ENCODE results near the gene CLCNKB.

The CLCNKB gene

DNA sequence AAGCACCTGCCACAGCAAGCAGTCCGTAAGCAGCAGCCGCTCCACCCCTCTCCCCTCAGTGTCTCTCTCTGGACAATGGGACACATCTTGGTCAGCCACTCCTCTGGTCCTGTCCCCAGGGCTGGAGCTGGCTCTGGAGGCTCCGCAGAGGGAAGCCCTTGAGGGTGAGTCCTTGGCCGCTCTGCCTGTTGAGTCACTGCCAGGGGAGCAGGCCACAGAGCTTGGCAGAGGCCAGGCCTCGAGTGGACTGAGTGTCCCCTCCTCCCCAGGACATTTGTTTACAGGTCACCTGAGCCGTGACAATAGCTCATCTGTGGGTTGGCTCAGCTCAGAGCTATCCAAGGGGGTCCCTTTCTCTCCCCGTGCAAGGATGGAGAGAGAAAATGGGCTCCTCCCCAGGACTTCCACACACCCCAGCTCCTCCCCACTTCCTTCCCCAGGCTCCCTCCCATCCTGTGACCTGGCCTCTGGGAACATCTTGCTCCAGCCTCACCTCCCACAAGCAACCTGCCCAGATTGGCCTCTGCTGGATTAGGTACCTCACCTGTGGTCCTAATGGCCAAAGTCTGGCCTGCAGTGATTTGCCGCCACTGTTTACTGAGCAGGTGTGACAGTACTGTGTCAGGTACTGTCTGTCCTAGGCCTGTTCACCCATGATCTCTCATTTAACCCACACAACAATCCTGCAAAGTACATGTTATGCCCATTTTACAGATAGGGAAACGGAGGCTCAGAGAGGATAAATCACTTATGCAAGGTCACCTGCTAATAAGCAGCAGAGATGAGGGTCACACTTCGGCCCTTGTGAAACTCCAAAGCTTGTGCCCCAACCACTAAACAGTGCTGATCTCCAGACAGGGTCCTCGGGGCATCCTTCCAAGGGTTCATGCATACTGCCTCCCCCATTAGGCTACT lies 25.0 kb downstream of the CLCNKB start (continued):
- TF ChIP-seq TOX (CRISPR knock-in tag; IDR thresholded peaks at IDR 0.05; ENCODE audit: borderline replicate concordance) (no peak), PPARA (CRISPR knock-in tag; IDR thresholded peaks at IDR 0.05; ENCODE audit: borderline replicate concordance) (no peak), ZFP30 (CRISPR knock-in tag; IDR thresholded peaks at IDR 0.05) (no peak), TCF4 (CRISPR knock-in tag; IDR thresholded peaks at IDR 0.05; ENCODE audit: borderline replicate concordance) (no peak), ZFP3 (CRISPR knock-in tag; IDR thresholded peaks at IDR 0.05) (no peak), ARNTL (CRISPR knock-in tag; IDR thresholded peaks at IDR 0.05; ENCODE audit: borderline replicate concordance, low read depth) (no peak)
- TF ChIP-seq, protein P1, sequence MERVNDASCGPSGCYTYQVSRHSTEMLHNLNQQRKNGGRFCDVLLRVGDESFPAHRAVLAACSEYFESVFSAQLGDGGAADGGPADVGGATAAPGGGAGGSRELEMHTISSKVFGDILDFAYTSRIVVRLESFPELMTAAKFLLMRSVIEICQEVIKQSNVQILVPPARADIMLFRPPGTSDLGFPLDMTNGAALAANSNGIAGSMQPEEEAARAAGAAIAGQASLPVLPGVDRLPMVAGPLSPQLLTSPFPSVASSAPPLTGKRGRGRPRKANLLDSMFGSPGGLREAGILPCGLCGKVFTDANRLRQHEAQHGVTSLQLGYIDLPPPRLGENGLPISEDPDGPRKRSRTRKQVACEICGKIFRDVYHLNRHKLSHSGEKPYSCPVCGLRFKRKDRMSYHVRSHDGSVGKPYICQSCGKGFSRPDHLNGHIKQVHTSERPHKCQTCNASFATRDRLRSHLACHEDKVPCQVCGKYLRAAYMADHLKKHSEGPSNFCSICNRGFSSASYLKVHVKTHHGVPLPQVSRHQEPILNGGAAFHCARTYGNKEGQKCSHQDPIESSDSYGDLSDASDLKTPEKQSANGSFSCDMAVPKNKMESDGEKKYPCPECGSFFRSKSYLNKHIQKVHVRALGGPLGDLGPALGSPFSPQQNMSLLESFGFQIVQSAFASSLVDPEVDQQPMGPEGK (CRISPR knock-in tag; IDR thresholded peaks at IDR 0.05; ENCODE audit: borderline replicate concordance) = no peak

DNA sequence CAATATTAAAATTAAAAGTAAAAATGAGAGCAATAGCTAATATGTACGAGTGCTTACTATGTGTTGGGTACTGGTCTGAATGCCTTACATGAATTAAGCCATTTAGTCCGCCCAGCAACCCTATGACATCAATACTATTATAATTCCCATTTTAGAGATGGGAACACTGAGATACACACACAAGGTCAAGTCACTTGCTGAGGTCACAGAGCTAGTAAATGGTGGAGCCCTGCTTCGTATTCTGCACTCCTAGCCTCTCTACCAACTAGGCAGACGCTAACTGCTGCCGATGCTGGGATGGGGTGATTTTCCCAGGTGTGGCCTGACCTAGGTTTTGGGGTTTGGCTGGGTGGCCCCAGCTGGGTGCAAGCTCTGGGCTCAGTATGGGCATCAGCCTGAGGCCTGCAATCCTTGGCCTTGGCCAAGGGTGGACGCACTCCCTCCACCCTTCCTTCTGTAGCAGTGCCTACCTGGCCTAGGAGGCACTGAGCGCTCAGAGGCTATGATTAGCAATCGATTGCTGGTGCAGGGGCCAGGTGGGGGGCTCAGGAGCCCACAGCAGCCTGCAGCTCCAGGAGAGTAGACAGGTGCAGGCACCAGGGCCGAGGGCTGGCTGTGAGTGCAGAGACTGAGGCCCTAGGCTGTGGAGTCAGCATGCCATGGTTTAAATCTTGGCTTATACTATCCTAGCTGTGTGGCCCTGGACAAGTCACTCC lies 27.2 kb downstream of the CLCNKB start:
- TF ChIP-seq, protein P1 (CRISPR knock-in tag; IDR thresholded peaks at IDR 0.05; ENCODE audit: borderline replicate concordance) = no peak
- TF ChIP-seq TCF4 (CRISPR knock-in tag; IDR thresholded peaks at IDR 0.05; ENCODE audit: borderline replicate concordance) = no peak
- TF ChIP-seq, protein P2, sequence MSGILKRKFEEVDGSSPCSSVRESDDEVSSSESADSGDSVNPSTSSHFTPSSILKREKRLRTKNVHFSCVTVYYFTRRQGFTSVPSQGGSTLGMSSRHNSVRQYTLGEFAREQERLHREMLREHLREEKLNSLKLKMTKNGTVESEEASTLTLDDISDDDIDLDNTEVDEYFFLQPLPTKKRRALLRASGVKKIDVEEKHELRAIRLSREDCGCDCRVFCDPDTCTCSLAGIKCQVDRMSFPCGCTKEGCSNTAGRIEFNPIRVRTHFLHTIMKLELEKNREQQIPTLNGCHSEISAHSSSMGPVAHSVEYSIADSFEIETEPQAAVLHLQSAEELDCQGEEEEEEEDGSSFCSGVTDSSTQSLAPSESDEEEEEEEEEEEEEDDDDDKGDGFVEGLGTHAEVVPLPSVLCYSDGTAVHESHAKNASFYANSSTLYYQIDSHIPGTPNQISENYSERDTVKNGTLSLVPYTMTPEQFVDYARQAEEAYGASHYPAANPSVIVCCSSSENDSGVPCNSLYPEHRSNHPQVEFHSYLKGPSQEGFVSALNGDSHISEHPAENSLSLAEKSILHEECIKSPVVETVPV (CRISPR knock-in tag; IDR thresholded peaks at IDR 0.05) = no peak
- no peak for TF ChIP-seq ZFP30 (CRISPR knock-in tag; IDR thresholded peaks at IDR 0.05)
- no peak for TF ChIP-seq SNAI2 (CRISPR knock-in tag; IDR thresholded peaks at IDR 0.05)
- TF ChIP-seq ESRRG (CRISPR knock-in tag; IDR thresholded peaks at IDR 0.05) = no peak
- TF ChIP-seq, protein P3, sequence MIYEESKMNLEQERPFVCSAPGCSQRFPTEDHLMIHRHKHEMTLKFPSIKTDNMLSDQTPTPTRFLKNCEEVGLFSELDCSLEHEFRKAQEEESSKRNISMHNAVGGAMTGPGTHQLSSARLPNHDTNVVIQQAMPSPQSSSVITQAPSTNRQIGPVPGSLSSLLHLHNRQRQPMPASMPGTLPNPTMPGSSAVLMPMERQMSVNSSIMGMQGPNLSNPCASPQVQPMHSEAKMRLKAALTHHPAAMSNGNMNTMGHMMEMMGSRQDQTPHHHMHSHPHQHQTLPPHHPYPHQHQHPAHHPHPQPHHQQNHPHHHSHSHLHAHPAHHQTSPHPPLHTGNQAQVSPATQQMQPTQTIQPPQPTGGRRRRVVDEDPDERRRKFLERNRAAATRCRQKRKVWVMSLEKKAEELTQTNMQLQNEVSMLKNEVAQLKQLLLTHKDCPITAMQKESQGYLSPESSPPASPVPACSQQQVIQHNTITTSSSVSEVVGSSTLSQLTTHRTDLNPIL (CRISPR knock-in tag; IDR thresholded peaks at IDR 0.05; ENCODE audit: low read depth) = no peak
- no peak for TF ChIP-seq GLIS3 (CRISPR knock-in tag; IDR thresholded peaks at IDR 0.05)
- TF ChIP-seq CSDC2 (CRISPR knock-in tag; IDR thresholded peaks at IDR 0.05) = no peak
- TF ChIP-seq ZC3H10 (CRISPR knock-in tag; IDR thresholded peaks at IDR 0.05) = no peak
- TF ChIP-seq ARNTL (CRISPR knock-in tag; IDR thresholded peaks at IDR 0.05; ENCODE audit: borderline replicate concordance, low read depth) = no peak
- no peak for TF ChIP-seq OSR1 (CRISPR knock-in tag; IDR thresholded peaks at IDR 0.05)
- TF ChIP-seq ZFP3 (CRISPR knock-in tag; IDR thresholded peaks at IDR 0.05) = no peak
- TF ChIP-seq ZNF70 (CRISPR knock-in tag; IDR thresholded peaks at IDR 0.05) = no peak
- TF ChIP-seq PPARA (CRISPR knock-in tag; IDR thresholded peaks at IDR 0.05; ENCODE audit: borderline replicate concordance) = no peak
- TF ChIP-seq, protein P4, sequence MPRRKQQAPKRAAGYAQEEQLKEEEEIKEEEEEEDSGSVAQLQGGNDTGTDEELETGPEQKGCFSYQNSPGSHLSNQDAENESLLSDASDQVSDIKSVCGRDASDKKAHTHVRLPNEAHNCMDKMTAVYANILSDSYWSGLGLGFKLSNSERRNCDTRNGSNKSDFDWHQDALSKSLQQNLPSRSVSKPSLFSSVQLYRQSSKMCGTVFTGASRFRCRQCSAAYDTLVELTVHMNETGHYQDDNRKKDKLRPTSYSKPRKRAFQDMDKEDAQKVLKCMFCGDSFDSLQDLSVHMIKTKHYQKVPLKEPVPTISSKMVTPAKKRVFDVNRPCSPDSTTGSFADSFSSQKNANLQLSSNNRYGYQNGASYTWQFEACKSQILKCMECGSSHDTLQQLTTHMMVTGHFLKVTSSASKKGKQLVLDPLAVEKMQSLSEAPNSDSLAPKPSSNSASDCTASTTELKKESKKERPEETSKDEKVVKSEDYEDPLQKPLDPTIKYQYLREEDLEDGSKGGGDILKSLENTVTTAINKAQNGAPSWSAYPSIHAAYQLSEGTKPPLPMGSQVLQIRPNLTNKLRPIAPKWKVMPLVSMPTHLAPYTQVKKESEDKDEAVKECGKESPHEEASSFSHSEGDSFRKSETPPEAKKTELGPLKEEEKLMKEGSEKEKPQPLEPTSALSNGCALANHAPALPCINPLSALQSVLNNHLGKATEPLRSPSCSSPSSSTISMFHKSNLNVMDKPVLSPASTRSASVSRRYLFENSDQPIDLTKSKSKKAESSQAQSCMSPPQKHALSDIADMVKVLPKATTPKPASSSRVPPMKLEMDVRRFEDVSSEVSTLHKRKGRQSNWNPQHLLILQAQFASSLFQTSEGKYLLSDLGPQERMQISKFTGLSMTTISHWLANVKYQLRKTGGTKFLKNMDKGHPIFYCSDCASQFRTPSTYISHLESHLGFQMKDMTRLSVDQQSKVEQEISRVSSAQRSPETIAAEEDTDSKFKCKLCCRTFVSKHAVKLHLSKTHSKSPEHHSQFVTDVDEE (CRISPR knock-in tag; IDR thresholded peaks at IDR 0.05) = no peak
- TF ChIP-seq ISL1 (CRISPR knock-in tag; IDR thresholded peaks at IDR 0.05) = no peak
- TF ChIP-seq, protein P5, sequence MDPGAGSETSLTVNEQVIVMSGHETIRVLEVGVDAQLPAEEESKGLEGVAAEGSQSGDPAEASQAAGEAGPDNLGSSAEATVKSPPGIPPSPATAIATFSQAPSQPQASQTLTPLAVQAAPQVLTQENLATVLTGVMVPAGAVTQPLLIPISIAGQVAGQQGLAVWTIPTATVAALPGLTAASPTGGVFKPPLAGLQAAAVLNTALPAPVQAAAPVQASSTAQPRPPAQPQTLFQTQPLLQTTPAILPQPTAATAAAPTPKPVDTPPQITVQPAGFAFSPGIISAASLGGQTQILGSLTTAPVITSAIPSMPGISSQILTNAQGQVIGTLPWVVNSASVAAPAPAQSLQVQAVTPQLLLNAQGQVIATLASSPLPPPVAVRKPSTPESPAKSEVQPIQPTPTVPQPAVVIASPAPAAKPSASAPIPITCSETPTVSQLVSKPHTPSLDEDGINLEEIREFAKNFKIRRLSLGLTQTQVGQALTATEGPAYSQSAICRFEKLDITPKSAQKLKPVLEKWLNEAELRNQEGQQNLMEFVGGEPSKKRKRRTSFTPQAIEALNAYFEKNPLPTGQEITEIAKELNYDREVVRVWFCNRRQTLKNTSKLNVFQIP (CRISPR knock-in tag; IDR thresholded peaks at IDR 0.05; ENCODE audit: borderline replicate concordance, low read depth) = no peak
- ATAC-seq = no peak
